Liver (tissue), 3 donors: ENCODE measurements around the gene TERT.

Experiments used
- CTCF ChIP-seq: fragments of 150-350 bp; IDR thresholded peaks from 2 replicates; pipeline ENCODE4 v1.5.1; 2017; ENCODE audit warnings: improper control_type of control experiment, low read depth, low read length; ENCODE audit not compliant: missing input control
- EGR1 ChIP-seq, 2 donors: IDR thresholded peaks; 2 replicates each; pipeline ENCODE4 v1.6.1; 2016 to 2018; ENCODE audit warnings: antibody characterized with exemption in 2 of 2, low read depth in 2 of 2
- FOXA1 ChIP-seq: IDR thresholded peaks from 2 replicates; pipeline ENCODE4 v1.6.1; 2016; ENCODE audit warnings: antibody characterized with exemption
- GABPA ChIP-seq, 2 donors: IDR thresholded peaks in 1 of 2; conservative IDR thresholded peaks in 1 of 2; 2 replicates each; pipeline ENCODE4 v1.6.1; 2016; ENCODE audit warnings: antibody characterized with exemption in 2 of 2, mild to moderate bottlenecking in 1 of 2, moderate library complexity in 1 of 2
- MAX ChIP-seq: IDR thresholded peaks from 2 replicates; pipeline ENCODE4 v1.6.1; 2016; ENCODE audit warnings: antibody characterized with exemption
- RAD21 ChIP-seq, 2 donors: IDR thresholded peaks; 2 replicates each; pipeline ENCODE4 v1.6.1; 2016; ENCODE audit warnings: antibody characterized with exemption in 2 of 2, mild to moderate bottlenecking in 2 of 2
- REST ChIP-seq: IDR thresholded peaks from 2 replicates; pipeline ENCODE4 v1.6.1; 2016; ENCODE audit warnings: antibody characterized with exemption, mild to moderate bottlenecking
- RXRA ChIP-seq, 2 donors: IDR thresholded peaks; 2 replicates each; pipeline ENCODE4 v1.6.1; 2017 to 2018; ENCODE audit warnings: antibody characterized with exemption in 2 of 2, mild to moderate bottlenecking in 1 of 2
- SP1 ChIP-seq: IDR thresholded peaks from 2 replicates; pipeline ENCODE4 v1.6.1; 2018; ENCODE audit warnings: antibody characterized with exemption, mild to moderate bottlenecking
- YY1 ChIP-seq: IDR thresholded peaks from 2 replicates; pipeline ENCODE4 v1.6.1; 2016; ENCODE audit warnings: antibody characterized with exemption, mild to moderate bottlenecking
- donor health status: healthy.
- donor health status: healthy.

DNA sequence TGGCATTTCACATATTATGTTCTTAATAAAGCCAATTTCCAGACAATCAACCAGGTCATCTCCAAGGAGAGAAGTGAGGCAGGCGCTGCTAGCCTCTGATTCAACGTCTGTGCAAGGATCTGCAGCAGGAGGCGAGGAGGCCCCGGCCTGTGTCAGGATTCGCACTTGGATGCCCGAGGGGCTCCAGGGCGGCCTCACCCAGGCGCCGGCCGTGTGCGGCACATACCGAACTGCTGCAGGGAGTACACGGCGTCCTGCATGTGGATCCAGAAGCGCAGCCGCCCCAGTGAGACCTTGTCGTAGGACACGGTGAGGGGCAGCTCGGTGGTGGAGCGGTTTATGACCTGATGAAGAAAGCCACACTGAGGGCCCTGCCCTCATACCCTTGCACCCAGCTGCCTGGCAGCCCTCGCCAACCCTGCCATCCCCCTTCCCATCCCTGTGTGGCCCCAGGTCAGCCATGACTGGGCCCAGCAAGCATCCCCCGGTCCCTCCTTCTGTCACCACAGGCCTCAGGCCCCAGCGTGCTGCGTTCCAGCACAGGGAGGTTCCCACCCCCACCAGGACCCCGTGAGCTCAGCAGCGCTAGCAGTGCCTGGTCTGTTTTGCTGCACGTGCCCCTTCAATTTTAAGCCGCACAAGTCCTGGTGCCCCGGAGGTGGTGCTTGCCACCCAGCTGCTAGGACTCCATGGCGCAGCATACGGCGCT is 40.1 kb upstream of the TERT start:
- TF ChIP-seq CTCF, result no peak
- TF ChIP-seq YY1, result no peak
- TF ChIP-seq REST, result no peak
- no peak for TF ChIP-seq GABPA (IDR thresholded peaks at IDR 0.05 in 1 of 2, conservative IDR thresholded peaks at IDR 0.05 in 1 of 2)
- TF ChIP-seq RXRA (IDR thresholded peaks at IDR 0.05), result no peak
- TF ChIP-seq EGR1 (IDR thresholded peaks at IDR 0.05; ENCODE audit: low read depth in 2 of 2), result no peak
- no peak for TF ChIP-seq MAX
- TF ChIP-seq FOXA1, result no peak
- TF ChIP-seq RAD21 (IDR thresholded peaks at IDR 0.05), result no peak
- TF ChIP-seq SP1, result no peak
